Measurements from ENCODE around the gene GALNT17.

GRCh38 chr7:71754828-71755227, 622.9 kb downstream of the GALNT17 start:
- no peak for TF ChIP-seq CTCF (IDR thresholded peaks at IDR 0.05; ENCODE audit: low read depth, low read length)
- no peak for TF ChIP-seq EZH2phosphoT487 (IDR thresholded peaks at IDR 0.05; ENCODE audit: low read depth)
